Lower lobe of right lung (tissue), 2 donors: ENCODE measurements around the gene ZFR2. TPM values are rescaled to one million over a fixed set of nuclear protein-coding genes. Genes with fewer than 3 reads are reported as not detected.

Experiments used
- ATAC-seq, 2 donors: fragments of 200-7000 bp; cut with Tn5 transposase; one replicate each; pipeline ENCODE4 v1.9.1; 2020 to 2022; ENCODE audit warnings: mild to moderate bottlenecking in 2 of 2, moderate library complexity in 2 of 2
- DNase-seq: peaks from one replicate; pipeline ENCODE4 v3.0.0-alpha.2; 2020
- H3K27ac ChIP-seq: fragments of 200-600 bp; one replicate; pipeline ENCODE4 v1.8.0; 2022
- H3K27me3 ChIP-seq: fragments of 200-600 bp; one replicate; pipeline ENCODE4 v1.8.0; 2022; ENCODE audit warnings: low read depth
- H3K36me3 ChIP-seq: fragments of 200-600 bp; one replicate; pipeline ENCODE4 v1.8.0; 2022; ENCODE audit warnings: mild to moderate bottlenecking
- H3K4me1 ChIP-seq: fragments of 200-600 bp; one replicate; pipeline ENCODE4 v1.8.0; 2022
- H3K4me3 ChIP-seq: fragments of 200-600 bp; one replicate; pipeline ENCODE4 v1.8.0; 2022; ENCODE audit warnings: mild to moderate bottlenecking
- H3K9me3 ChIP-seq: fragments of 200-600 bp; one replicate; pipeline ENCODE4 v1.8.0; 2022
- CTCF ChIP-seq: fragments of 200-600 bp; IDR thresholded peaks from one replicate; pipeline ENCODE4 v1.8.0; 2022; ENCODE audit warnings: antibody characterized with exemption, mild to moderate bottlenecking
- intact Hi-C: fragments of 100-400 bp; cut with DNase I; formaldehyde crosslinking; loops from one replicate; pipeline ENCODE4 v1.11.0; 2022
- total RNA-seq: library from RNA; stranded (reverse); fragmentation: NEBNext Ultra II Directional; extraction: Animal tissue kit (Norgen Biotek cat#: 25700); gene quantifications from one replicate; pipeline ENCODE4 v1.2.1, GENCODE V29; 2021
- donor health status: DM: no; HTN: yes; CAD: no; lungs with severe emphysema.

ZFR2 gene
- total RNA-seq, 1 donor from 2014 or later: 0.41 TPM

DNA sequence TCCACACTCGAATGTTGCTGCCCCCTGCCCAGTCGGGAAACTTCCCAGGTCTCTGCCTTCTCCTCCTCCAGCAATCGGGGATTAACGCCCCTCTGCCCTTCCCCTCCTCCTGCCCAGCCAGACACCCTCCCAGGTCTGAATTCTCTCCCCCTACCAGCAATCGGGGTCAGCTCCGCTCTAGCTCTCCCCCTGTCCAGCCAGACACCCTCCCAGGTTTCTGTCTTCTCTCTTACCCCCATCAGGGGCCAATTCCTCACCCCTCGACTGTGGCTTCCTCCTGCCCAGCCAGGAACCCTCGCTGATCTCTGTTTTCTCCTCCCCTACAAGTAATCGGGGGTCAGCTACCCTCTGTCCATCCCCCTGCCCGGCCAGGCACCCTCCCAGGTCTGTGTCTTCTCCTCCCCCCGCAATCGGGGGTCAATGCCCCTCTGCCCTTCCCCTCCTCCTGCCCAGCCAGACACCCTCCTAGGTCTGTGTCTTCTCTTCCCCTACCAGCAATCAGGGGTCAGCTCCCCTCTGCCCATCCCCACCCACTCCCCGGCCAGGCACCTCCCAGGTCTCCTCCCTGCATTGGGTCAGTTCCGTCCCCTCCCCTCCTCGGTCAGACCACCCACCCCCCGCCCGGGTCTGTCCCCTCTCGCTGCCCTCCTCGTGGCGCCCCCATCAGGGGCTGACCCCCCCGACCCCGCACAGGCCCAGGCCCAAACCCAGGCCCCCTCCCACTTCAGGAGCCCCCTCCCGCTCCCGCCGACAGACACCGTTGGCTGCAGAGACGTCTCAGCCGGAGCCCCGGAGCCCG lies 668 bp downstream of the ZFR2 start:
- no peaks in the 10 kb centered on the region for H3K4me1 ChIP-seq
- H3K9me3 ChIP-seq: no peaks in the 10 kb centered on the region
- intact Hi-C loops: no loop called here
- DNase-seq (no peak), ATAC-seq (peak in 1 of 2 donors; percentile 10)
- TF ChIP-seq CTCF: no peak
- no peak overlapping the region for H3K4me3 ChIP-seq
- H3K27me3 ChIP-seq: peaks cover 50% of the 10 kb centered on the region
- H3K27ac ChIP-seq: no peak overlapping the region
- H3K36me3 ChIP-seq: no peaks in the 10 kb centered on the region

GRCh38 chr19:3866910-3867638 lies 1.8 kb downstream of the ZFR2 start:
- H3K27me3 ChIP-seq: peaks cover 50% of the 10 kb centered on the region
- no peak overlapping the region for H3K27ac ChIP-seq
- H3K4me3 ChIP-seq: no peak overlapping the region
- ATAC-seq (no peak), DNase-seq (no peak)
- no peak for TF ChIP-seq CTCF
- H3K4me1 ChIP-seq: no peaks in the 10 kb centered on the region
- H3K9me3 ChIP-seq: no peaks in the 10 kb centered on the region
- H3K36me3 ChIP-seq: no peaks in the 10 kb centered on the region
- intact Hi-C loops: no loop called here

DNA sequence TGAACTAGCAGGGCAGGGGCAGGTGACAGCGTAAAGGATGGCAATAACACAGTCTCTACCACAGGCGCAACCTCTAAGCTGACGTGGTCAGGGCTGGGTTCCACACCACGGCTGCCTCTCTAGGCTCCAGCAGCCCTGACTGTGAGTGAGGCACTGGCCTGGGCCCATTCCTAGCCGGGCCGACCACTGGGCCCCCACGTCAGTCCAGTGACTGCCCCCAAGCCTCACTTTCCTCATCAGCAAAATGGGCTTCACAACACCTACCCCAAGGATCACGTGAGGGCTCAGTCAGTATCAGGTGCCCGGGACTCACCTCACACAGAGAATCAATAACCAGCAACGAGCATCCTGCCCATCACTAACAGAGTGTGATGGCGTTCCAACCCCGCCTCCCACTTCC lies 5.2 kb downstream of the ZFR2 start:
- no peaks in the 10 kb centered on the region for H3K9me3 ChIP-seq
- ATAC-seq (no peak), DNase-seq (no peak)
- intact Hi-C loops: no loop called here
- no peak for TF ChIP-seq CTCF
- H3K36me3 ChIP-seq: no peaks in the 10 kb centered on the region
- no peaks in the 10 kb centered on the region for H3K4me1 ChIP-seq
- peaks cover 28% of the 10 kb centered on the region for H3K27me3 ChIP-seq
- H3K4me3 ChIP-seq: no peak overlapping the region
- no peak overlapping the region for H3K27ac ChIP-seq

DNA sequence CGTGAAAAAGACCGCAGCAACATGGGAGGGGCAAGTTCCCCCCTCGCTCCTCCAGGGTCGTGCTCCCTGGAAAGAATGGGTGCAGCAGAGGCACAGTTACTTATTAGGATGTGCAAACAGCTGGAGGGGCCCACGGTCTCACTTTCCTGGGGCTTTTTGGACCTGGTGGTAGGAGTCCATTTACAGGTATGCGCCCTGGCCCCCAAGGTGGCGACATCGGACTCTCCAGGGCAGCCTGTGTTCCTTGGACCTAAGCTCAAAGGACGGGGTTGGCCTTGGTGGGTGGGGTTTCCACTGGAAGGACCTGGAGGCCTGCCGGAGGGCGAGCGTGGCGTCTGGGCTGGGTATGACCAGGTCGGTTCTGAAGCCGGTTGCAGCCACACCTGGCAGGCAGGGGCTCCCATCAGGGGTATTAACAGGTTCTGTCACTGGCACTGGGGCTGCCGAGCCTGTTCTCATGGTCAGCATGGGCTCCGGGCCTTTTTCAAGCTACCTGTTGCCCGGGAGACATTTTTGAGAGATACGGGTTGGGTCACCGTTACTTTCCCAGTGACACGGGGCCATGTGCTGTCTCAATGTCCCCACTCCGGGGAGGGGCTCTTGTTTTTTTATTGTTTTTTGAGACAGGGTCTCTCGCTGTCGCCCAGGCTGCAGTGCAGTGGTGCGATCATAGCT lies 5.9 kb downstream of the ZFR2 start:
- Histone ChIP-seq H3K36me3 (no peaks in the 10 kb centered on the region), H3K27me3 (peaks cover 21% of the 10 kb centered on the region), H3K4me3 (no peak overlapping the region), H3K27ac (no peak overlapping the region), H3K4me1 (no peaks in the 10 kb centered on the region), H3K9me3 (no peaks in the 10 kb centered on the region)
- intact Hi-C loops: no loop called here
- ATAC-seq: no peak
- DNase-seq: no peak
- no peak for TF ChIP-seq CTCF

- H3K27ac ChIP-seq: no peak overlapping the region
- no peak overlapping the region for H3K4me3 ChIP-seq
- TF ChIP-seq CTCF: no peak
- intact Hi-C loops: no loop called here
- peaks cover 9% of the 10 kb centered on the region for H3K27me3 ChIP-seq
- ATAC-seq (no peak), DNase-seq (no peak)
- H3K9me3 ChIP-seq: no peaks in the 10 kb centered on the region
- H3K4me1 ChIP-seq: no peaks in the 10 kb centered on the region
- no peaks in the 10 kb centered on the region for H3K36me3 ChIP-seq
These were observed 8.3 kb downstream of the ZFR2 start for GRCh38 chr19:3860499-3860898.
